Sigmoid colon (tissue), 4 donors: ENCODE data around the gene FZD1.

ENCODE experiments used
- EP300 ChIP-seq, 4 donors: sonication (generic); formaldehyde crosslinking; IDR thresholded peaks; one replicate each; pipeline ENCODE4 v1.6.1; 2017; ENCODE audit warnings: antibody characterized with exemption in 4 of 4
- POLR2A ChIP-seq, 2 donors: fragments of 450-650 bp; IDR thresholded peaks; one replicate each; pipeline ENCODE4 v1.6.1; 2016; ENCODE audit warnings: antibody characterized with exemption in 2 of 2, mild to moderate bottlenecking in 2 of 2, moderate library complexity in 2 of 2
- POLR2AphosphoS5 ChIP-seq, 4 donors: sonication (generic); formaldehyde crosslinking; IDR thresholded peaks; one replicate each; pipeline ENCODE4 v1.6.1; 2017; ENCODE audit warnings: antibody characterized with exemption in 4 of 4
- TF ChIP-seq, protein P1 (sequence below), 4 experiments: fragments of 450-650 bp in 3 of 4; fragments of 200-600 bp in 1 of 4; IDR thresholded peaks; one replicate each; pipeline ENCODE4 v1.5.1; 2016 to 2019; ENCODE audit warnings: antibody characterized with exemption in 4 of 4, mild to moderate bottlenecking in 3 of 4, moderate library complexity in 2 of 4

DNA sequence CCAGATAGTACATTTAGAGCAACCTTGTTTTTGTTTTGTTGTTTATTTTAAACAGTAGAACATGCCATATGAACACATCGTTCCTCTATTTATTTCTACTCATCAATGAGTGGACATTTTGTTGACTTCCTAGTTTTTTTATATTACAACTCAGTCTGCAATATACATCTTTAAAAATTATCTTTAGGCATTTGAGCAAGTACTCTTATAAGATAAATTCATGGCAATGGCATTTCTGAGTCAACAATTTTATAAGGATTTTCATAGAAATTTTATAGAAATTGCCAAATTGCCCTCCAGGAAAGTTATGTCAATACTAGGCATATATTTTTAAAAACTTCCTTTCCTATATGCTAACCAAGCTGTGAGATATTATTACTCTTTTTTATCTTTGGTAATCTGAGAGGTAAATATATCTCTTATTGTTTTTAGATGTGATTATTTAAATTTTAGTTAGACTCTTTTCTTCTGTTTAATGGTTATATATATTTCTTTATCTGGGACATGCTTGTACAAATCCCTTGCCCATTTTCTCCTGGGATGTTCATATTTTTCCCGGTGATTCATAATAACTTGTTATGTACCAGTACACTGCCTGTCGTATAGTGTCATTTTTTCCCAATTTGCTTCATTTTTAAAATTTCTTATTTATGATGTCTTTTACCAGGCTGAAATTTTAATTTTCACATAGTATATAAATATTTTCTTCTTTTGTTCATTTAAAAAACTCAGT, 50.5 kb downstream of the FZD1 start:
- TF ChIP-seq, protein P1, sequence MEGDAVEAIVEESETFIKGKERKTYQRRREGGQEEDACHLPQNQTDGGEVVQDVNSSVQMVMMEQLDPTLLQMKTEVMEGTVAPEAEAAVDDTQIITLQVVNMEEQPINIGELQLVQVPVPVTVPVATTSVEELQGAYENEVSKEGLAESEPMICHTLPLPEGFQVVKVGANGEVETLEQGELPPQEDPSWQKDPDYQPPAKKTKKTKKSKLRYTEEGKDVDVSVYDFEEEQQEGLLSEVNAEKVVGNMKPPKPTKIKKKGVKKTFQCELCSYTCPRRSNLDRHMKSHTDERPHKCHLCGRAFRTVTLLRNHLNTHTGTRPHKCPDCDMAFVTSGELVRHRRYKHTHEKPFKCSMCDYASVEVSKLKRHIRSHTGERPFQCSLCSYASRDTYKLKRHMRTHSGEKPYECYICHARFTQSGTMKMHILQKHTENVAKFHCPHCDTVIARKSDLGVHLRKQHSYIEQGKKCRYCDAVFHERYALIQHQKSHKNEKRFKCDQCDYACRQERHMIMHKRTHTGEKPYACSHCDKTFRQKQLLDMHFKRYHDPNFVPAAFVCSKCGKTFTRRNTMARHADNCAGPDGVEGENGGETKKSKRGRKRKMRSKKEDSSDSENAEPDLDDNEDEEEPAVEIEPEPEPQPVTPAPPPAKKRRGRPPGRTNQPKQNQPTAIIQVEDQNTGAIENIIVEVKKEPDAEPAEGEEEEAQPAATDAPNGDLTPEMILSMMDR (IDR thresholded peaks at IDR 0.05) = no peak
- TF ChIP-seq POLR2A (IDR thresholded peaks at IDR 0.05) (no peak), POLR2AphosphoS5 (IDR thresholded peaks at IDR 0.05) (no peak), EP300 (IDR thresholded peaks at IDR 0.05) (no peak)
